ENCODE data around the gene C11orf68. TPM values are rescaled to one million over a fixed set of nuclear protein-coding genes. Genes with fewer than 3 reads are reported as not detected.

C11orf68 gene
- total and polyA plus RNA-seq, 9 of the 15 experiments (the other 6 are each of a cell fraction or from before 2014, with no cell fraction given): 3.6 to 35.9 (median 12.8) TPM

GRCh38 chr11:65903068-65903481 lies 15.8 kb downstream of the C11orf68 start (continued):
- TF ChIP-seq RERE (CRISPR knock-in tag; IDR thresholded peaks at IDR 0.05; ENCODE audit: borderline replicate concordance) (no peak), KHSRP (IDR thresholded peaks at IDR 0.05) (no peak), CBX1 (IDR thresholded peaks at IDR 0.05; ENCODE audit: low read depth) (no peak), RBBP5 (IDR thresholded peaks at IDR 0.05; ENCODE audit: borderline replicate concordance, insufficient read depth, low read length, poor library complexity, severe bottlenecking) (no peak), HMGXB4 (CRISPR knock-in tag; IDR thresholded peaks at IDR 0.05) (no peak), ZBTB1 (CRISPR knock-in tag; IDR thresholded peaks at IDR 0.05; ENCODE audit: borderline replicate concordance, low read depth) (peak; percentile 86; the same call in 1 of the 2 replicates), MAFK (IDR thresholded peaks at IDR 0.05; ENCODE audit: low read length) (no peak), ZNF592 (IDR thresholded peaks at IDR 0.05) (no peak; the same call in none of the 2 replicates), ZFP1 (CRISPR knock-in tag; IDR thresholded peaks at IDR 0.05) (no peak), RFX5 (IDR thresholded peaks at IDR 0.05; ENCODE audit: low read depth, low read length) (no peak), DMBX1 (CRISPR knock-in tag; IDR thresholded peaks at IDR 0.05; ENCODE audit: borderline replicate concordance) (no peak), MIER1 (IDR thresholded peaks at IDR 0.05; ENCODE audit: low read depth) (no peak), ILF3 (IDR thresholded peaks at IDR 0.05; ENCODE audit: borderline replicate concordance) (no peak), IRF1 (CRISPR knock-in tag; IDR thresholded peaks at IDR 0.05; ENCODE audit: borderline replicate concordance) (no peak)
